Activated naive CD4-positive, alpha-beta T cell (primary cell): ENCODE data around the gene RNF44.

Source experiments
- DNase-seq, 4 experiments: peaks; one replicate each; lab custom pipeline; 2025; lab: John Stamatoyannopoulos, UW

Gene RNF44

DNA sequence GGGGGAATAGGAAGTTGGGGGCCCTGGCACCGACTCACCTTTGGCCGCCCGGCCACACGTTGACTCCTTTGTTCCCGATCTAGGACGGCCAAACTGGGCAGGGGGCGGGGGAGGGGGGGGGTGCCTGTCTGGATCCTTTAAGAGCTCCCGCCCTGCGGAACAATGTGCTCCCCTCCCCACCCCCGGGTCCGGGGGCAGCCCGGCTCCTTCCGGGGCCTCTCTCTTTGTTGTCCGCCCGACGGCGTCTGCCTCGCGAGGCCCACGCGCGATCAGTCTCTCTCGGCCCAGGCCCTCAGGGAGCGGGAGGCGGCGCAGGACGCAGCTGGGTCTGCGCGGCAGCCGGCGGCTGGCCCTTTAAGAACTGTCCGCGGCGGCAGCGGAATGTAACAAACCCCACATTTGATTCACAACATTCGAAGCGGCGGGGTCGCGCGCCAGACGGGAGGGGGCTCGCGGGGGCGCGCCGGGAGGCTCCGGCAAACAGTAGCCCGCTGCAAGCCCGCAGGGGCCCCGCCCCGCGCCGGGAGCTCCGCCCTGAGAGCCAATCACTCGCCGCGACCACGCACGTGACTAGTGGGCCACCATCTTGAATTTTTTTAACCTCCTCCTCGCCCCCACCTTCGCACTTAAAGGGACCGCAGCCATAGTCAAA, at the start of gene RNF44:
Gene RNF44, minus strand, starts transcription at position 501 of the 652 bp plus-strand sequence. CDS start 4,930 bp downstream, outside the sequence.
- DNase-seq = peak; percentile 90 to 99 (median 94)

DNA sequence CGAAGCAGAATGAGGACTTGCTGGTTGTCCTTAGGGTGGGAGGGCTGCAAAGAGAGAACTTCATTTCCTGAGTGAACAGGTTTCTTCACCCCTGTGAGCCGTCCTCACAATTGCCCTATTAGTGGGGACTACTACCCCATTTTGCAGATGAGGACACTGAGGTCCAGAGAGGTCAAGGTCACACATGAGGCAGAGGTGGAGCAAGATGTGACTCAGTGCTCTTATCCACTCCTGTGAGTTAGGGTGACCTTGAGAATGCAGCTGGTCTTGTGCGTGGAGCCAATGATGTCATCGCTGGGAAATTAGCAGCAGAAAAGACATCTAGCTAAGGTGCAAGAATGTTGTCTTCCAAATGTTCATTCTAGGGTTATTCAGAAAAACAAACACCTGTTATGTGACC, 45.9 kb upstream of the RNF44 start:
- DNase-seq = no peak

- no peak for DNase-seq
Measured at GRCh38 chr5:176581361-176581760, 44.2 kb upstream of the RNF44 start.

- DNase-seq = no peak
Measured at GRCh38 chr5:176579323-176579722, 42.1 kb upstream of the RNF44 start.

GRCh38 chr5:176578391-176578808, 41.2 kb upstream of the RNF44 start:
- peak in 1 of 4 experiments; percentile 10 for DNase-seq

DNA sequence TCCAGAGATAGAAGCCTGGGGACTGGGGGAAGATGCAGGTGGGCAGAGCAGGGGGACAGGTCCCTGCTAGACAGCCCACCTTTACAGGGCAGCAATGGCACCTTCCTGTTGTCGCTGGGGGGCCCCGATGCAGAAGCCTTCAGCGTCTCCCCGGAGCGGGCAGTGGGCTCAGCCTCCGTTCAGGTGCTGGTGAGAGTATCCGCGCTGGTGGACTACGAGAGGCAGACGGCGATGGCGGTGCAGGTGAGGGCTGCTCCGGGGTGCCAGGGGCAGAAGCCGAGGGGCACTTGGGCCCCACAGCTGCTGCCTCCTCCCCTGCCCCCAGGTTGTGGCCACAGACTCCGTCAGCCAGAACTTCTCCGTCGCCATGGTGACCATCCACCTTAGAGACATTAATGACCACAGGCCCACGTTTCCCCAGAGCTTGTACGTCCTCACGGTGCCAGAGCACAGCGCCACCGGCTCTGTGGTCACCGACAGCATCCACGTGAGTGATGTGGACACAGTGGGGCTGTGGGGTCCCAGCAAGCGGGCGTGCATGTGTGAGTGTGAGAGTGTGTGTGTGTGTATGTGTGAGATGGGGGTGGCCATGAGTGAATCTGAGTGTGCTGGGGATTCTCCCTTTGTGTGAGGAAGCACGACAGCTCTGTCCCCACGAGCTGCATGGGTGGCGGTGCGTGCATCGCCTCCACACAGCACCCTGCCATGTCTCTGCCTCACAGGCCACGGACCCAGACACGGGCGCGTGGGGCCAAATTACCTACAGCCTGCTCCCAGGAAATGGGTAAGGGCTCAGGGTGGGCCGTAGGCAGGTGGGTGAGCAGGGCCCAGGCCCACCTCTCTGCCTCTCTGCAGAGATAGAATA, 40.3 kb upstream of the RNF44 start:
- no peak for DNase-seq

DNA sequence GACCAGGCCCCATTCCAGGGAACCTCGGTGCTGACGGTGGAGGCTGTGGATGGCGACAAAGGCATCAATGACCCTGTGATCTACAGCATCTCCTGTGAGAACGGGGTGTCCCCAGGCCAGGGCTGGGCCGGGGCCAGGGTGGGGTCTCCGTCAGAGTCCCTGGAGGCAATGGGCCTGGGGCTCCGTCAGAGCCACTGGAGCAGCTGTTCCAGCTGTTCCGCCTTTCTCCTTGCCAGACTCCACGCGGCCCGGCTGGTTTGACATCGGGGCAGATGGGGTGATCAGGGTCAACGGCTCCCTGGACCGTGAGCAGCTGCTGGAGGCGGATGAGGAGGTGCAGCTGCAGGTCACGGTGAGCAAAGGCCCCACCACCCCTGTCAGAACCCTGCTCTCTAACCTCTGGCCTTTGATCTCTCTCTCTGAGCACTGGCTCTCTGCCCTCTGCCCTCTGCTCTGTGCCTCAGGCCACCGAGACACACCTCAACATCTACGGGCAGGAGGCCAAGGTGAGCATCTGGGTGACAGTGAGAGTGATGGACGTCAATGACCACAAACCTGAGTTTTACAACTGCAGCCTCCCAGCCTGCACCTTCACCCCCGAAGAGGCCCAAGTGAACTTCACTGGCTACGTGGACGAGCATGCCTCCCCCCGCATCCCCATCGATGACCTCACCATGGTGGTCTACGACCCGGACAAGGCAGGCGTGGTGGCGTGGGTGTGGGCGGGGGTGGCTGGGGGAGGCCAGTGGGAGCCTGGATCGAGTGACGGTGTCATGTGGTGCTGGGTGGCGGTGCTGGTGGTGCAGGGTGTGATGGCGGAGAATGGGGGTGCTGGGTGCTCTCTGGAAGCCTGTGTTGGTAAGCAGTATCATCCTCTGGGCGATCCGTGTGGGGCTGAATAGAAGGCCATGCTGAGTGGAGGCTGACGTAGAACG, 38.6 kb upstream of the RNF44 start:
- DNase-seq = no peak

GRCh38 chr5:176575066-176575465, 37.9 kb upstream of the RNF44 start:
- no peak for DNase-seq

DNA sequence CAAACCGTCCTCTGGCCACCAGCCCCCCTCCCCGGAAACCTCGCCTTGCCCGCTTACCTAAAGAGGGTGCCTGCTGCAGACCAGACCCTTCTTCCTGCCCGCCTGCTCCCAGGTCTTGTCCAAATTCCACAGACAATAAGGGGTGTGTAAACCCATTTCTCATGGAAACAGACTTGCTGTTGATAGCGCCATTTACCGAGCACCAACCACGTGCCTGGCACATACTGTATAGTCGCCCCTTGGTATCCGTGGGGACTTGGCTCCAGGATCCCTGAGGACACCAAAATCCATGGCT, 37.0 kb upstream of the RNF44 start:
- no peak for DNase-seq

GRCh38 chr5:176573564-176574296, 36.5 kb upstream of the RNF44 start:
- peak; percentile 55 to 79 (median 75) for DNase-seq

DNA sequence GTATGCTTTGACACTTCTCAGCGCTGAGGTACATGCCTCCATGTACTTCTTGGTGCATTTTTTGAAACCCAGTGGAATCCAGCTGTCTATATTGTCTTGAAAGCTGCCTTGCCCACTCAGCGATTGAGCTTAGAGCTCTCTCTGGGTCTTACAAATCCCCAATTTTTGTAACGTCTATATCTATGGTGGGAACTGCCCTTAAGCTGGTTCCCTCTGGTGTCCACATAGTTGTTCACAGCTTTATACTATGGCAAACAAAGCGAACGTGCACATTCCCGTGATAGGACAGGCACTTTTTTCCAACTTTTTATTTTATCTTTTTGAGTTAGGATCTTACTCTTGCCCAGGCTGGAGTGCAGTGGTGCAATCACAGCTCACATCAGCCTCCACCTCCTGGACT, 32.8 kb upstream of the RNF44 start:
- no peak for DNase-seq

DNA sequence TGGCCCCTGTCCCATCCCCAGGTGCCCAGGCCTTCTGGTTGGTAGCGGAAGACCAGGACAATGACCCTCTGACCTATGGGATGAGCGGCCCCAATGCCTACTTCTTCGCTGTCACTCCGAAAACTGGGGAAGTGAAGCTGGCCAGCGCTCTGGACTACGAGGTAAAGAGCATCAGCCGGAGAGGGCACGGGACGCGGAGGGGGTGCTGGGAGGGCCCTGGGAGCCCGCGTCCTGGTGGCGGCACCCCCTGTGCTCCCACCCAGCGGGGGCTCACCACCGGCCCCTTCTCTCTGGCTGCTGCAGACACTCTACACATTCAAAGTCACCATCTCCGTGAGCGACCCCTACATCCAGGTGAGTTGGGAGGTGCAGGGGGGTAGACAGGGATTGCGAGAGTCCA, 31.5 kb upstream of the RNF44 start:
- no peak for DNase-seq

GRCh38 chr5:176565760-176566288, 28.6 kb upstream of the RNF44 start:
- DNase-seq = no peak

DNA sequence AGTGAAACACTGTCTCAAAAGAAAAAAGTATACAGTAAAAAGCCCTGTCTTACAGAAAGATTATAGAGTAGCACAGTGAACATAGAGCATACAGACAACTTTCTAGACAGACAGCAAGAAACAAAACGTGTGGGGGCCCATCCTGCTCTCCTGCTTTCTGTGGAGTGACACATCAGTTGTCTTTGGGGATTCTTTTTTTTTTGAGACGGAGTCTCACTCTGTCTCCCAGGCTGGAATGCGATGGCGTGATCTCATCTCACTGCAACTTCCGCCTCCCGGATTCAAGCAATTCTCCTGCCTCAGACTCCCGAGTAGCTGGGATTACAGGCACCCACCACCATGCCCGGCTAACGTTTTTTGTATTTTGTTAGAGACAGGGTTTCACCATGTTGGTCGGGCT, 26.8 kb upstream of the RNF44 start:
- no peak for DNase-seq

DNA sequence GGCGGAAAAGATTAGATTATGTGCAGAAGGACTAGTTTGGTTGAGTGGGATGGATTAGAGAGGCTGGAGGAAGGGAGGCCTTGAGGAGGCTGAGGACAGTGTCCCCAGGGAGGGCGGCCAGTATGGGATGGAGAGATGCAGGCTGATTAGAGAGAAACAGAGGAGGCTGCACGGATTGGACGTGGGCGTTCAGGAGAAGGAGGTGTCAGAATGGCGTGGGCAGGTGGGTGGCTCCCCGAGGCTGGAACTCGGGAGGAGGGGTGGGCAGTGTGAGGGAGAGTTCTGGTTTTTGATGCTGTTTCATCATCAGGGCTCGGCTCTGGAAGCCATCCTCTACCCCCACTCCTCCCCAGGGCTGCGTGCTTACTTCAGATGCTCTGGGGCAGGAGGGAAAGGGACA, 25.0 kb upstream of the RNF44 start:
- no peak for DNase-seq

GRCh38 chr5:176561259-176561658, 24.1 kb upstream of the RNF44 start:
- DNase-seq = no peak

- DNase-seq = no peak
Measured at GRCh38 chr5:176560364-176560763, 23.2 kb upstream of the RNF44 start.

- DNase-seq = peak in 1 of 4 experiments; percentile 9
Measured at GRCh38 chr5:176559683-176560082, 22.5 kb upstream of the RNF44 start.

DNA sequence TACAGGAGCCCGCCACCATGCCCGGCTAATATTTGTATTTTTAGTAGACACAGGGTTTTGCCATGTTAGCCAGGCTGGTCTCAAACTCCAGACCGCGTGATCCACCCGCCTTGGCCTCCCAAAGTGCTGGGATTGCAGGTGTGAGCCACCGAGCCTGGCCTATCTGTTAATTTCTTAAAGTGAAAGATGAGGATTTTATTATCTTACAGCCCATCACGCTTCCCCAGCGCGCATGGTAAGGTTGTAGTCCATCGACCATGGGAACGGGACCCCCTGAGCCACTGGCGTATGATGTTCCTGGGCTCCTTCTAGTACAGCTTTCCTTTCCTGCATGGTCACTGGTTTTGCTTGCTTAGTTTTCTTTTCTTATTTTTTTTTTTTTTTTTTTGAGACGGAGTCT, 20.6 kb upstream of the RNF44 start:
- no peak for DNase-seq

DNA sequence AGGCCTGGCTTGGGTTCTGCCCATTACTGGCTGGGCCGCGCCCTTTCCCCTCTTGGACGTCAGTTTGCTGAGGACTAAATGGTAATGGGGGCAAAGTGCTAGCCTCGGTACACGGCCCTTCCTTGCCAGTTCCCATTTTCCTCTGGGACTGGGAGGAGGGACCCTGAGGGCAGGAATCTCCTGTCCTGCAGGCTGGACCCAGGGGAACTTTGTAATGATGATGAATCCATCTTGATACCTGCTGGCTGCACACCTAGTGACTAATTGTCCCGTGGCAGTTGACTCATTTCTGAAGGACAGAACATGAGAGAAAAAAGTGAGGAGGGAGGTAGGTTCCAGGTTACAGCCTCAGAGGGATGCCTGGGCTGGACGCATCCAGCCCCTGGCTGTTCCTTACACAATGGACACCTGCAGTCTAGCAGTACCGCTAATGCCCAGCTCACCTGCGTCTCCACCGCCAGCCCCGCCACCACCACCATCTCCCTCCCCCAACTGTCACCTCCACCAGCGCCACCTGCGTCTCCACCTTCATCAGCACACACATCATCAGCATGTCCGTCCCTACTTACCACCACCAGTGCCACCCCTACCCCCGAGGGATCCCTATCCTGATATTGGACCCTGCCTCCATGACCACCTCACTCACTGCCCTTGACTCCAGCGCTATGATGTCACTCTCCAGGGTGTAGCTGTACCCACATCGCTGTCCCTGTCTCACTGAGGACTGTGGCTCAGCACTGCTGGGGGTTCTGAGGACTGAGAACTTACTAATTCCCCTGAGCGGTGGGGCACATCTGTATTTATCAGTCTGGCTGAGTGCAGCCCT, 16.3 kb upstream of the RNF44 start:
- no peak for DNase-seq
